GM21526 (cell line): ENCODE measurements around the gene URB1.
A peak's percentile ranks its signal among the peaks of the same experiment; 100 is the strongest.
"Not testable (repeated sequence)": the region's sequence is repeated elsewhere in the genome, so short reads cannot be mapped to it uniquely, and the experiment has no call there.

ENCODE experiments used
- ATAC-seq: cut with Tn5 transposase; IDR thresholded peaks from one replicate; pipeline ENCODE4 v1.9.1; 2021; ENCODE audit warnings: moderate library complexity; ENCODE audit not compliant: unreplicated experiment, low FRiP score

The URB1 gene, protein sequence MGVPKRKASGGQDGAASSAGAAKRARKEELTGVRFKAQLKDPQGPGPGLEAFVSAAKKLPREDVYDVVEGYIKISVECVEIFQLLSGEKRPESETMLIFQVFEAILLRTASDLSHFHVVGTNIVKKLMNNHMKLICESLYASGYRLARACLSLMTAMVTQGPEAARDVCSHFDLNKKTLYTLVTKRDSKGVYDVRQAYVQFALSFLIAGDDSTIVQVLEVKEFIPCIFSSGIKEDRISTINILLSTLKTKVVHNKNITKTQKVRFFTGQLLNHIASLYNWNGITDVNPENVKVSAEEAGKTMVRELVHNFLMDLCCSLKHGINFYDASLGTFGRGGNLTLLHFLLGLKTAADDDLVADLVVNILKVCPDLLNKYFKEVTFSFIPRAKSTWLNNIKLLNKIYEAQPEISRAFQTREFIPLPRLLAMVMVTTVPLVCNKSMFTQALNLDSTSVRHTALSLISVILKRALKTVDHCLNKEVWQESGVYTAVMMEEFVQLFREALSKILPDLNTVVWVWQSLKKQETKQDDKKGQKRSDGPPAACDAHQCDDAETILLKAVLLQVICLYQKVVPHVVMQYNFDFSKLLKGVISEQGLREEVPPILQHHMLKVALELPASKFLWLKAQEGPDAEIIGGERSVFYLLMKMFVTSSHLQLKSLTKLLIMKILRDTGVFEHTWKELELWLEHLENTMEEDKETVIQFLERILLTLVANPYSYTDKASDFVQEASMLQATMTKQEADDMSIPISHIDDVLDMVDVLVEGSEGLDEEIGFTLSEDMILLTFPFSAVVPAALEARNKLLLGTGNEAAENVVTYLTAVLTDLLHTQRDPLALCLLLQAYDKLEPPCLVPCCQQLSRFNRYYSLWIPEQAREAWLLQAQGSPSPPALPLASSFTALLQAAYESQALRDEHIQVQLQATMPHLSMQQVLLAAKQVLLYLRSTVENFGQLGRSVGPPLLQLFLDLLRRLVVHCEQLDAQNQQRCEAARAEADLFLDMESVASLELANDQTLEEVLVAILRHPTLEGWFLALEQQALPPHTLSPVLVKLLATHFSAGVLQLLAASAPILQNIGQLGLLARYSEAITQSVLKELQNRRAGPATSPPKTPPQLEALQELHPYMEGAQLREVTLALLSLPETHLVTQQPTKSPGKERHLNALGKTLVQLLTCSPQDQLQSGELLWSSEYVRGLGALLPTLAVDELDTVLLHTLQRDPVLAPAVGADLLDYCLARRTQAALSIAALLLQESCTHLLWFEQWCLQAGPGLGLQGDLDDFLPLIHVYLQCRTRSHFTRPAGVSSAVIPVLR (N-terminal part only)

GRCh38 chr21:32392880-32393676 lies at the start of gene URB1:
Gene URB1 (minus strand): TSS chr21:32393012. CDS start chr21:32392910, 102 bp downstream.
- peak; percentile 84 for ATAC-seq

DNA sequence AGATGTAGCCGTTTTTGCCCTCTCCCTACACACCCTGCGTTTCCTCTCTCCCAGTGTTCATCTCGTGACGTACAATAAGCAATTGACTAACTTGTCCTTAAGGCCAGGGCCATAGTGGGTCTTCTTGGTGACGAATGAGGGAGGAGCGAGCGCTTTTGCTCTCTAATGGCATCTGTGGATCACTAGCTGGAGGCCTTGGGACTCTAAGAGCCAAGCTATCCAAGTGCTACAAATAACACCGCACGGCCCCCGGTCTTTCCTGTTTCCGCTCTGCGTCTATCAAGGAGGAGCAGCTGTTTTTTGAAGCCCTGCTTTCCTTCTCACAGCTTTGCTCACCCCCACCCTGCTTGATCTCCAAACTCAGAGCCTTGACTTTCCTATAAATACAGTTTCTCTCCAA lies 44.9 kb upstream of the URB1 start:
- no peak for ATAC-seq

DNA sequence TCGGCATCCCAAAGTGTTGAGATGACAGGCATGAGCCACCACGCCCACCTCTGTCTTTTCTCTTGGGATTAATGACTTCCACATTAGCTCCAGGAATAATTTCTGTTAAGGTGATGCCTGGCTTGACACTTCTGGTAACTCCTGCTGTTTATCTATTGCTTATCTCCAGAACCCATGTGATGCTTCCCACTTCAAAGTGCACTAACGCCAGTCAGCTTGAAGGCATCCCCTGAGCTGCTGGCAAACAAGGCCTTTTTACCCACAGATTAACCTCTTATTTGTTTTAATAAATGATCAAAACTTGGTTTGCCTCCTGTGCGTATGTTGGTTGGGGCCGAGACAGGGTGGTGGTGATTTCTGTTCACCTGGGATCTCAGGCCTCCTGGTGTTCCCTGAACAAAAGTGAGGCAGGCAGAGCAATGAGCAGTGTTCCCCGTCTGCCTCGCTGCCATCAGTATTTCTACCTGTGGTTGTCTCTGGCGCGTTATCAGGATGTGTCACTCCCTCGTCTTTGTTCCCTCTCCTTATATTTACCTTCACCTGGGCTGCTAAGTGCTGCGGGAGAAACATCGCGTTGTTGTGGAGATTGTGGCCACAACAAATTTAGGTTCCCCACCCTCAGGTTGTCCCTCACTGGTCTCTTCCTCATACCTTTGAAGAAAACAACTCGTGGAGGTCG lies 40.3 kb upstream of the URB1 start:
- ATAC-seq, result not testable (repeated sequence)

- no peak for ATAC-seq
Observed at GRCh38 chr21:32427958-32428623, 35.3 kb upstream of the URB1 start.

- ATAC-seq, result no peak
Observed at GRCh38 chr21:32426592-32427051, 33.8 kb upstream of the URB1 start.

- ATAC-seq, result no peak
Observed at GRCh38 chr21:32426066-32426465, 33.3 kb upstream of the URB1 start.

DNA sequence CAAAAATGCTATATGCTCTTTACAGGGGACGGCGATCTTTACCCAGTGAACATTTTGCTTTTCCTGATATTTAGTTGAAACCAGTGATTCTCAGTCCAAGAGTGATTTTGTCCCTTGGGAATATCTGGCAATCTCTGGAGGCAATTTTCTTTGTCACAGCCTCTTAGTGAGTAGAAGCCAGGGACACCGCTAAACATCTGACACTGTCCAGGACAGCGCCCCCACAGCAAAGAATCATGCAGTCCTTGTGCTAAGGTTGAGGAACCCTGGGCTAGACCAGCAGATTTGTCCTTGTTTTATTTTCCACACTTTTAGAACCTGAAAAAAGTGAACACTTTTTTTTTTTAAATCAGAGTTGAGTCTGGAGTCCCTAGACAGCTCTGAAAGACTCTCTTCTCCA lies 32.8 kb upstream of the URB1 start:
- ATAC-seq, result no peak

DNA sequence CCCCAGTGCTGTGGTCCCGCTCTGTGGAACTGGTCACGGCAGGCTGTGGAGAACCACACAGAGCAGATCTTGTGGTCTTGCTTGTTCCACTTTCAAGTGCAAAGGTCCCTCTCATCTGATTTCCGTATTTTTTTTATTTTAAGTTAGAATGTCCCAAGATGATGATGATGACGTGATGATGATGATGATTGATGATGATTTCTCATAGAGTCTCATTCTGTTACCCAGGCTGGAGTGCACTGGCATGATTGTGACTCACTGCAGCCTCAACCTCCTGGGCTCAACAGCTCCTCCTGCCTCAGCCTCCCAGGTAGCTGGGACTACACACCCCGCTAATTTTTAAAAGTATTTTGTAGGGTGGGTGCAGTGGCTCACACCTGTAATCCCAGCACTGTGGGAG lies 31.9 kb upstream of the URB1 start:
- no peak for ATAC-seq

GRCh38 chr21:32424191-32424535 lies 31.4 kb upstream of the URB1 start:
- no peak for ATAC-seq

DNA sequence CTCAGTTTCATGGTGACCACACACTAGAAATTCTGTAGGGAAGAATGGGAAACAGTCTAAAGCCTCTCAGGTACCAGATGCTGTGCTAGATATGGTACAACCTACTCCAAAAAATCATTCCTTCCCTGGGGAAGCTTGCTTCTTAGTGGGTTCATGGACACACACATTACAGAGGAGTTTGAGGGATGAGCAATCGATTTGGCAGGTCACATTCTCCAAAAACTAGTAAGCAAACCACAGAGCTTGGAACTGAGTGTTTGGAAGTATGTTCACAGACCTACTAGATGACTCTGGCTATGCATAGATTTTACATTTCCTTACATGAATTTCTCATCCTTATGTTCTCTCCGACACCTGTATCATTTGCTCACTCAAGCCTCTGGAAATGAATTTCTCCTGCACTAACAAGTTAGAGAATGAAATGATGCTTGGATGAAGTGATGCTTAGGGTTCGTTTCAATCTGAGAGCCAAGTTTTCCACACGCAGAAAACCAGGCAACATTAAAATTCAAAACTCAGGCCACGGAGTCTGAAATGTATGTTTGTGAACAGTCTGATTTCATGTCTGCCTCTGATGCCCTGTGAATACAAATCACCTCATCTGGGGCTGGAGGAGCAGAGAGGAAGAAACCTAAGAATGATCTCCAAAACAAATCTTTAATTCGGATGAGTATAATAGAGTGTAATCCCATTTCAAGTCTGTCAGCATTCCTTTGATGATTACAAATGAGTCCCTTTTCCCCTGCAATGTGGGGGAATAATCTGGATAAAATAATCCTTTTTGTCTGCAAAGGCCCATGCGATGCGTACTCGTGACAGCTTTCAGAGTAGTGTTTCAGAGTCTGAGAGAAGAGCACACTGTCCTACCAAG lies 30.7 kb upstream of the URB1 start:
- ATAC-seq, result no peak

GRCh38 chr21:32422064-32422463 lies 29.3 kb upstream of the URB1 start:
- no peak for ATAC-seq

DNA sequence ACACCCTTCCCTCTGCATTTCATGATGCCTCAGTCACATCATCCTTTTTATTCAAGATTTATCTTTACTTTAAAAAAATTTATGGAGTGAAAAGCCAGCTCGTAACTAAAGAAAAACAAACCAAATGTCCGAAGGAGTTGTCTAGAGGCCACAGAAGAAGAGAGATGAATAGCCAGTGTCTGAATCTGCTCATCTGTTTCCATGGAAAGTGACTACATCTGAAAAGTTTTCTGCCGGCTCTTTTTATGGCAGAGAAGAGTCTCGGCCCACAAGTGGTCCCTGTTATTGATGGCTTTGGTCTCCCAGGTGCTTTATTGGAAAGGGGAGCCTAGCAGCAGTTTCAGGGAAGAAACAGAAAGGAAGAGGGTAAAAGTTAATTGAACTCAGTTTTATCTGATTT lies 25.3 kb upstream of the URB1 start:
- ATAC-seq, result no peak

GRCh38 chr21:32415451-32416398 lies 22.9 kb upstream of the URB1 start:
- no peak for ATAC-seq

GRCh38 chr21:32414579-32415358 lies 22.0 kb upstream of the URB1 start:
- no peak for ATAC-seq

GRCh38 chr21:32413697-32414578 lies 21.1 kb upstream of the URB1 start:
- no peak for ATAC-seq
